HG03045 (cell line): Measurements from ENCODE around the gene NDUFAF2.
"Not testable (repeated sequence)": the region's sequence is repeated elsewhere in the genome, so short reads cannot be mapped to it uniquely, and the experiment has no call there.

Experiments
- ATAC-seq: cut with Tn5 transposase; IDR thresholded peaks from one replicate; pipeline ENCODE4 v1.9.1; 2021; ENCODE audit warnings: mild to moderate bottlenecking, moderate library complexity; ENCODE audit not compliant: unreplicated experiment

NDUFAF2 gene

DNA sequence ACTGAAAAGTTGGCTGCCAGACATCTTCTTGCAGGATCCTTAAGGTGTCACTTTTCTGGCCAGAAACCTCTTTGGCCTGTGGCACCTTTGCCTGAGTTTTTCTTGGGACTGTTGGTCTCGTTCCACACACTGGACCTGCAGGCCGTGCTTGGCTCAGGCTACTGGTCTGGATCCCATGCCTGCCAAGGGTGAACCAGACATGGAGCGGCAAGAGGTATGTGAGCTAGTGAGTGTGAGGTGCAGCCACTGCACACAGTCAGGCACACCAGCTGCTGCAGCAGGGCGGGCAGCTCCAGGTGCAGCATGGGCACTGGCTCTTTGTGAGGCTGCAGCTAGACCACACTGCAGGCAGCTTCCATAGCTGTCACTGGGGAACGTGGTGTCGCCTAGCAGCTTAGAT lies 47.9 kb downstream of the NDUFAF2 start:
- no peak for ATAC-seq

DNA sequence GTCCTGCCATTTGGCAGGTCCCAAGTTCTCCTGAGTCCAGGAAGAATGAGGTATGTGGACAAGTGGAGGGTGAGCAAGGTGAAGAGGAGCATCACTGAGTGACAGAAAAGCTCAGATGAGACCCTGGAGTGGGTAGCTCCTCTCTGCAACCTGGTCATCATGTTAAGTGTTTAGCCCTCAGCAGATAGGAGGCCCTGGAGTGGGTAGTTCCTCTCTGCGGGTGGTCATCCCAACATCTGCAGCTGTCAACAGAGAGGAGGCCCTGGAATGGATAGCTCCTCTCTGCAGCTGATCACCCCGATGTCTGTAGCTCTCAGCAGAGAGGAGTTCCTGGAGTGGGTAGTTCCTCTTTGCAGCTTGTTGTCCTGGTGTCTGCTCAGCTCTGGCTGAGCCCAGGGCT lies 48.4 kb downstream of the NDUFAF2 start:
- no peak for ATAC-seq

DNA sequence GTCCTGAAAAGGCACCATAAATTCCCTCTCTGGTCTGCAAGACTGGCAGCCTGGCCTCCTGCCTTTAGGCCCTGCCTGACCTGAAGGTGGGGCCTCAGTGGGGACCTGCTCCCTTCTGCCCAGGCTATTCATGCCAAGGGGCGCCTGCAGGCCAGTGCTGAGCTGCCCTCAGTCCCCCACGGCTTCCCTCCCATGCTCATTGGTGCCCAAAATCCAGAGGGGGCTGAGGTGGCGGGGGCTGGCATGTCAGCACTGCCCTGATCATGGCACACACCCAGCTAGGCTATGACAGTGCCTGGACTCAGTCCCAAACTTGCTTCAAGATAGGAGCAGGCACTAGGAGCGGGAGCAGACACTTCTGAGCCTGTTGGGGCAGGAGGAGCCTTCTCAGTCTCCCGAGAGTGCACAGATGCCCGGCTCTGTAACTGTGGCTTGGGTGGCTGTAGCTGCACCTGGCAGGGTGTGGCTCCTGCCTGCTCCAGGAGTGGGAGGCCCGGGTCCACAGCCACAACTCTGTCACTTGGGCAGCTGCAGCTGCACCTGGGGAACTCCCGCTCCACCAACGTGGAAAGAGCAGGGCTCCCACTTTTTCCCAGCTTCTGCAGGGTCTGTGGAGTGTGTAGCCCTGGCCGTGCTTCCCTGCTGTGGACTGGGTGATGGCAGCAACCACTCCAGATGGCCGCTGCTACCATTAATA lies 49.0 kb downstream of the NDUFAF2 start:
- no peak for ATAC-seq

DNA sequence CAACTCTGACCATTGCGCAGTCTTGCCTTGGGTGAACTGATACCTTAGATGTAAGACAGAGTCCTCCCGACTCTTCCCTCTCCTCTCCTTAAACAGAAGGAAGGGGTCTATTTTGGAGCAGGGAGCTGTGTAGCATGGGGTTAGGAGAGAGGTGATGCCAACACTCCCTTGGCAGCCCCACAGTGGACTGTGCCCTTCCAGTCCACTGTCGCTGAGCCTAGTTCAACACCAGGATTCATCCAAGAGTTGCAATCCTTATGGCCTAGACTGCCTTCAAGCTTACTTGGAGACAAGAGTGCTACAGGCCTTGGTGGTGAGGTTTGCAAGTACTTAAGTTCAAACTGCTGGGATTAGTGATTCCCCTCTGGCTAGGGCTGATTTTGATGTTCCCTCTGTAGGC lies 51.4 kb downstream of the NDUFAF2 start:
- ATAC-seq = no peak

DNA sequence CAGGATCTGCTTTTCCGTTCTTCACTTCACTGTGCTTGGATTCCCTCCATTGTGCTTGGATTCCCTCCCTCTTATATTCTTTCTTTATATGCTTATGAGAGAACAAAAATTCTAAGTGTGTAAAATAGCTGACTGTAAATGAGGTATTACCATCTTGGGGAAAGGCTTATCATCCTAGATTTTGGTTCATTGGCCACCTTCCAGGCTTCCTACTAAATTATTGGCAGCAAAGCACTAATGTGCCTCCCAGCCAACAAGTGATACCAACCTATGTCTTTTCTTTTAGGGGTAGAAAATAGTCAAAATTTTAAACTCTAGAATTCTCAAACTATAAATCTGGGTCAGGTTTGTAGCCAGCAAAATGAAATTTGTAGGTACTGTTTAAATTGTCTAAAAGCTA lies 52.7 kb downstream of the NDUFAF2 start:
- no peak for ATAC-seq

DNA sequence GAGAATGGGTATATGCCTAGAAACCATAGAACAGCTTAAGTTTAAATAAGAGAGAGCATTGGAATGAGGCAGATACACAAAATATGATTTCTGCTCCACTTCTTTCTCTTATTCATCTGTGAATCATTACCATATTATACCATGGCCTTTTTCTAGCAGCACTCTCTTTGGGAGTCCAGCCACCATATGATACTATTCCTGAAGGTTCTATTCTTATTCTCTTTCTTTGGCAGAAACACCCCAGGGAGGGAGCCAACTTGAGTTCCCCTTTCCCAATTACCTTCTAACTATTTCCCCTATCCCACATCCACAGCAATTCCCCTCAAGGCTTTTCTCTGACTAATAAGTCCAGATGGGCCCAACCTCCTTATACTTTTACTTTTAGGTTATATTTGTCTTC lies 55.9 kb downstream of the NDUFAF2 start:
- no peak for ATAC-seq

DNA sequence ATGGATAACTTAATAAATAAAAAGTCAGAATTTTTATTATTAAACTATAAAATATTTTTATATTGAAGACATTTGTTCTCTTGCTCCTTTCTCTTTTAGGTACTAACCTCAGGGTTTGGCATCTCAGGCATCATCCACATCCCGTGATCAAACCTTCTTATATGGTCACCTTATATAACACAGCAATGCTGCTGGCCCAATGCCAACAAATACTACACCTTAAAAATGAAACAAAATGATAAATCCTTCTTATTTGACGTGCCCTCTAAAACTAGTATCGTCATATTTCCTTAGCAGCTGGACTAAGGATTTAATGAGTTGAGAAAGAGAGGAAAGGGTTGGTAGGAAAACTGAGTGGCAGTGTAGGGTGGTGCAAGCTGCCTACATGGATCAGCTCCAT lies 56.6 kb downstream of the NDUFAF2 start:
- ATAC-seq = no peak

DNA sequence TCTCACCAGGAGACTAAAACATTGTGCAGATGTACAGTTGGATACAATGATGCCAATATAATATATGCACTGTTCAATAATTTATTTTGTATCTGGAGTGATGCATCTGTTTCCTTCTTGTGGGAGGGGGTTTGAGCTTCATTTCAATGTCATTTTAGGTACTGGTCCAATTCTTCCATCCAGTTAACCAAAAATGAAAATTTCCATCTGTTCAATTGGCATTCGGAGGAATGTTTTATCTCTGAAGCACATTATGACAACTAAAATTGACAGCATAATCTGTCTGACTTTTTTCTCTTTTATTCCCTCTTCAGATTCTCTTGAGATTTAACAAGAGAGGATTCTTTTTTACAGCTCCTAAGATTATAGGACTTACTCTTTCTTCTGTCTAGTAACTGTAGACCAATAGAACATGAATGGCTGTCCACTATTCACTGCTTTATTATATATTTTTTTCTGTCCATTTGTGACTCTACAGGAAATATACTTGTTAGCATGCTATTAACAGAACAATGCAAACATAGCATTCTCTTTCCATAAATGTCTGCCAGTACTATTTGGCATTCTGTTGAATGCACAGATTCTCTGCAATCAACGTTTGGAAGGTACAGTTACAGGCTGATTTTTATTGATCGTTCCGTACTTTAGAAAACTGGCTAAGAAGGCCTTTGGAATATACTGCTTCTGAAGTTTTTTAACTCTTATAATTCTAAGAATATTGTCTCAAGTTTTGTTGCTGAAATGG lies 57.8 kb downstream of the NDUFAF2 start:
- no peak for ATAC-seq

DNA sequence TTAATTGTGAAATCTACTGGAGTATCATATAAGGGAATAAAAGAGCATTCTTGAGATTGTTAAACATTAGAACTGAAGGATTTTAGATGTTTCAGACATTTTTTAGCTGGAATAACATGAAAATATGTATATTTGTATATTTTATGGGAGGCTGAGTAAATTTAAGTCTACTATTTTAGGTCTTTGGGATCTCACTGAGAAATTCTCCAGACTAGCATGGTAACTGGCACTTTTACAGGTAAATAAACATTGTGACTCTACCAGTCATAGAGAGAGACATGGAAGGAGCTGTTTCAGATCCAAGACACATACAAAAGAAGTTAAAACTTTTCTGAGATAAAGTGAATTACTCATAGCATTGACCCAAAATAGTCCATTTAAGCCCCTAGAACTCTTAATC lies 59.4 kb downstream of the NDUFAF2 start:
- ATAC-seq = no peak

DNA sequence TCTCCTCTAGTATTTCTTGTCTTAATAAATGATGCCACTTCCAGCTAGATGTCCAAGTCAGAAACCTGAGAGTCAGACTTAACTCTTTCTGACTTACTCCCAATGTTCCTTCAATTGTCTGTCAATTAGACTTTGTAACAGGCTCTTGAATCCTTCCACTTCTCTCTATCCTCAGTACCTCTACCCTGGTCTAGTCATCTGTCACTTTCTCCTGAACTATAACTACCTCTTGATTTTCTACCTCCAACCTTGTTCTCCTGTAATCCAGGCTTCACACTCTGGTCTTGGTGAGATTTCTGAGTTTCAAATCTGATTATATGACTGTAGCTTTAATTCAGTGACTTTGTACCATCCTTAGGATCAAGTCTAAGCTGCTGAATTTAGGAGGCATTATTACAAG lies 64.9 kb downstream of the NDUFAF2 start:
- ATAC-seq = no peak

DNA sequence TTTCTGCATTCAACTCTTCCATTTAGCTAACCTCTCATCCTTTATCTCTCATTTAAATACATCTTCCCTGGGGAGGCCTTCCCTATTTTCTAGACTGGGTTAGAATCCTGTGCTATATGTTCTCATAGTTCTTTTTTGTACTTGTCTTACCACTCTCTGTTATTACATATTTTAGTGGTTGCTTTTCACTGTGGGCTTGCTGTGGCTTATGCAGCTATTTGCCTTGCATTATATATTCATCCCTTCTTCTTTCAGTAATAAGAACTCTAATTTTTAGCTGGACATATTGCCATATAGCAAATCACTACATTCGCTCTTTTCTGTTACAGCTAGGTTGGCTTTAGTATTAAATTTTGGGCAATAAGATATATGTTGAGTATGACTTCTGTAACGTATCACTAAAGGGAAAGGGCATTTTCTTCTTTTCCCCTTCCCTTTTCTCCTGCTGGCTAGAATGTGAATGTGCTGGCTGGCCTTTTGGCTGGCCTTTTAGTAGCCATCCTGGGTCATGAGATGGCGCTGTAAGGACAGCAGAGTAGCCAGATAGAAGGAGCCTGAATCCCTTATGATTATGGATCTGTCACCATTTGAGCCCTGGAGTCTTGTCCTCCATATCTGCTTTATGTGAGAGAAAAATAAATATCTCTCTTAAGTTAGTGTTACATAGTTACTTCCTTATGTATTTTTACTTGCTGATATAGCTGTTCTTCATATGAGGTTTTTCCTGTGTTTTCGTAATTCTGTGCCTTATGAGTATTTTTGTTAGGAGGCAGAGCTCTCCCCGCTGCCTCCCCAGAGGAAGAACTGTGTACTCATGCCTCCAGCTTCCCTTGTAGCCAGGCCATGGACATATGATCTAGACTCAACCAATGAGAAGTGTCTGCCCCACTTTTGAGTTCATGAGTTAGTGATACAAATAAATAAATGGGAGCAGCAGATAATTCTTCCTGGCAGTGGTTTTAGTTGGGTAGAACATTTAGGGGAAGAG lies 65.8 kb downstream of the NDUFAF2 start:
- no peak for ATAC-seq

DNA sequence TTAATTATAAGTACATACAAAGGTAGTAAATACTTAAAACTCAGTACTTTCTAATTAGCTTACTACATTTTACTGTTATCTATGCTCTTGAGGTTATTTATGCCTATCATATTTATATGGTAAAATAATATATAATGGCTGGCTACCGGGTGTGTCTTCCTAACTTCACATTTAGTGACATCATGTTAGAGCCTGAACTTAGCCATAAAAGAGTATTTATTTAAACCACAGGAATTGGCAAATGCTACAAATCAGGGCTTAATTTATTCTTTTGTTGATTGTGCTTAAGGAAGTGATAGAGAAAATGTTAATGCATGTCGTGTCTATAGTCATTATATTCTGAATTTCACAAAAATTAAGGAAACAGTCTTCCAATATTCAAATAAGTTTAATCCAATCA lies 73.1 kb downstream of the NDUFAF2 start:
- ATAC-seq = no peak

DNA sequence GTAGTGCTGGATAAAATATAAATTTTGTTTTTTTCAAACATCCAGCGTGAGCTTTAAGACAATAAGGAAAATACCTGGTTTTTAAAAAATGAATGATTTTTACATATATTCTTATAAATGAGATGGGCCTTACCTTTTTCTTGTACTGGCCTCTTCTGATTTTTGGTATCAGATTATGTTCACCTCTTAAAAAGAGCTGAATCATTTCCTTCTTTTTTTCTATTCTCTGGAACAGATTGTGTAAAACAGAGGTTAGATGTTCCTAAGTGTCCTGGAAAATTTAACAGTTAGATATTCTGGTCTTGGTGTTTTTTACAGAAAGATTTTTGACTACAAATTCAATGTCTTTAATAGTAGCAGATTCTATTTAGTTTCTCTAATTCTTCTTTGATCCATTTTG lies 74.6 kb downstream of the NDUFAF2 start:
- ATAC-seq = no peak

DNA sequence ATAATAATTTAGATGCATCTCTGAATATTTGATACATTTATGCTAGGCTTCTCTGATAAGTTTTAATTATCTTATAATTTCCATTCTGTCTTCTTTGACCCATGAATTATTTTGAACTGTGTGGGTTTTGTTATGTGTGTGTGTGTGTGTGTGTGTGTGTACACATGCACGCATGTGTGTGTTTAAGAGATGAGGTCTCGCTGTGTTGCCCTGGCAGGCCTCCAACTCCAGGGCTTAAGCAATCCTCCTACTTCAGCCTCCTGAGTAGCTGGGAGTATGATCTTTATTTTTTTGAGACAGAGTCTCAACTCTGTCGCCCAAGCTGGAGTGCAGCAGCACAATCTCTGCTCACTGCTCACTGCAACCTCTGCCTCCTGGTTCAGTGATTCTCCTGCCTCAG lies 75.4 kb downstream of the NDUFAF2 start:
- ATAC-seq = no peak

DNA sequence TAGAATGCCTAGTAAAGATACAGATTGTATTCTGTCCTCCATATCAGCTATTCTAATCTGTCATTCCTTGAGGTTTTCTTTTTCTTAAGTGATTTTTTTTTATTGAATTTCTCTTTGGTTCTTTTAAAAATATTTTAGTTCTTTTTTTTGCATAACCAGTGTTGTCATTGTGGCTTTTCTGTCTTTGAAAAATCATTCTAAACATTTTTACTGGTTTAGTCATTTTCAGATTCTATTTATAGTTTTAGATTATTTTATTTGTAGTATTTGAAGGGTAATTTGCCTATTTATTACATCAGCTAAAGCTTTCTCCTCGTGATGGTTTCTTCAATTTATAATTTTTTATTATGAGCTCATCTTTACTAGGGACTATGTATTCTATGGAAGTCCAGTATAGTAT lies 78.1 kb downstream of the NDUFAF2 start:
- no peak for ATAC-seq

DNA sequence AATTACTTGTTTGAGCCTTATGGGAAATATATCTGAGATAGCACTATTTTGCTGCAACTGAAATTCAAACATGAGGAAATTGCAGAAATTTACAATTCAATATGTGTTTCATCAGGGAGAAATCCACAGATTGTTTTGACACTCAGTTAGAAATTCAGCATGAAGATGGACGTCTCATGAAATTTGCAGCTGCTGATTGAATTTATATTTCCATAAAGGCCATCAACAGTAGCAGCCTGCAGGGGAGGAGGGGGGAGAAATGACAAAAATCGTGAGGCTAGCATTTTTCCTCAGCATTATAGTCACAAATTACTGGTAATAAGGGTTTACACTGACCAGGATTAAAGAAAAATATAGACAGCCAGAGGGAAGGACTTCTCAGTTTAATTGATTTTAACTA lies 81.0 kb downstream of the NDUFAF2 start:
- no peak for ATAC-seq

DNA sequence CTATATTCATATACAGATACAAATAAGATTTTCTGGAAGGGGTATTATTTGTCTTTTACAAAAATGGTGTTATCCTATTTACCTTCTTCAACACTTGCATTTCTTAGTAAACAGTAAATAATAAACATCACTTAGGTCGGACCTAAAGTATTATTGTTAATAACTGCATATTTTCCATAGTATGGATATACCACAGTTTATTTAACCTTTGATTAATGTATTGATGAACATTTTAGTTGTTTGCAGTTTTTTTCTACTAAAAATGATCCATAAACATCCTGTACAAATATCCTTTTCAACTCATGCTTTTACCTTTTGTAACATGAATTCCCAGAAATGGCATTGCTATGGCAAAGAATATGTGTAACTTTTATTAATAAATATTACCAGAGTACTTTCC lies 83.4 kb downstream of the NDUFAF2 start:
- ATAC-seq = no peak

DNA sequence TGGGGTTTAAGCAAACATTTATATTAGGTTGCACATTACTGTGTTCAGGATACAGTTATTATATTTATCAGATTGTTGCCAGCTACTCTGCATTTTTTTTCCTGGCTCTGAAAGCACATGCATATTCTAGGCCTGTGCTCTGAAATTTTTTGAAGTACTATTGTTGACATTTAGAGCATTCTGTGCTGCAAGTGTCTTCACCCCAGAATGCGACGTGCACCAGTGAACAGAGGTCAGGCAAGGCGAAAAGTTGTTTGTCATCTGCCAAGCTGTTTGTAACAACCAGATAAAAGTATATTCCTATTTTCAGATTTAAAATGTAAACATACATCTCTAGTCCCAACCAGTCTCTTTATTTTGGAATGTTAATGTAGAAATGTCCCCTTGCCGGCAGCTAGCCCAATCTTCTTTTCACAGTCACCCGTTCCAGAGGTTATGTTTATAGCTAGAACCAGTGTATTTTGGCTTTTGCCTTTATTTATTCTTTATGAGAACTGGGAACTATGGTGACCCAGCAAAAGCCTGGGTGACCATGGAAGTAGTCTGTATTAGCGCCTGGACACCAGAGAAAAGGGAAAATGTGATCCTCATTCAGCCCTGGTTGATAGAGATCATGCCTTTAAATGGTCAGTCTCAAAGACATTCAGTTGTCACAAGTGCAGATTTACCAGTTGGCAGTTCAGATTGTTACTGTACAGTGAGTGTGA lies 84.6 kb downstream of the NDUFAF2 start:
- ATAC-seq = no peak

DNA sequence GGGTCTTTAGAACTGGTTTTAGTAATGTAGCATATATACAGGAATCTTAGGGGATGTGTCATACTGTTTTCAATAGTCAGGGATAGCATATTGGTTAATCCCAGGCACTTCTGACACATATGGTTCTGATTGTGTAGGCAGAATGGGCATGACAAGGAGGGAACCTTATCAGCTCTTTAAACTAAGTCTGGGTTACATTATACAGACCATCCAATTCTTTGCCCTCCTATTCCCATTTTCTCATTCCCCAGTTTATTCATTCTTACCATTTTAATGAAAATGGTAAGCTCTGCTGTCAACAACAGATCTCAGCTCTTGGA lies 85.1 kb downstream of the NDUFAF2 start:
- ATAC-seq = no peak

DNA sequence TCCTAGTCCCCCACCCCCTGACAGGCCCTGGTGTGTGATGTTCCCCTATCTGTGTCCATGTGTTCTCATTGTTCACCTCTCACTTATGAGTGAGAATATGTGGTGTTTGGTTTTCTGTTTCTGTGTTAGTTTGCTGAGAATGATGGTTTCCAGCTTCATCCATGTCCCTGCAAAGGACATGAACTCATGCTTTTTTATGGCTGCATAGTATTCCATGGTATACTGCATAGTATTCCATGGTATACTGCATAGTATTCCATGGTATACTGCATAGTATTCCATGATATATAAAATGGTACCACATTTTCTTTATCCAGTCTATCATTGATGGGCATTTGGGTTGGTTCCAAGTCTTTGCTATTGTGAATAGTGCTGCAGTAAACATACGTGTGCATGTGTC lies 86.3 kb downstream of the NDUFAF2 start:
- not testable (repeated sequence) for ATAC-seq

DNA sequence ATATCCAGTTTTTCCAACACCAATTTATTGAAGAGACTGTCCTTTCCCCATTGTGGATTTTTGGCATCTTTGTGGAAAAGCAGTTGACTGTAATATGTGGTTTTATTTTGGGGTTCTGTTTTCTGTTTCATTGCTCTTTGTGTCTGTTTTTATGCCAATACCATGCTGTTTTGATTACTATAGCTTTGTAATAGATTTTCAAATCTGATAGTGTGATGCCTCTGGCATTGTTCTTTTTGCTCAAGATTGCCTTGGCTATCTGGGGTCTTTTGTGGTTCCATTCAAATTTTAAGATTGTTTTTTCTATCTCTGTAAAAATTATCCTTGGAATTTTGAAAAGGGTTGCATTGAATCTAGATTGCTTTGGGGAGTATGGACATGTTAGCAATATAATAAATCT lies 99.5 kb downstream of the NDUFAF2 start:
- no peak for ATAC-seq
